Activated gamma-delta T cell (primary cell): ENCODE results near the gene HCN1.
"Not testable (repeated sequence)": the region's sequence is repeated elsewhere in the genome, so short reads cannot be mapped to it uniquely, and the experiment has no call there.

Experiments used
- DNase-seq: peaks from one replicate; lab custom pipeline; 2025; lab: John Stamatoyannopoulos, UW

Gene HCN1

DNA sequence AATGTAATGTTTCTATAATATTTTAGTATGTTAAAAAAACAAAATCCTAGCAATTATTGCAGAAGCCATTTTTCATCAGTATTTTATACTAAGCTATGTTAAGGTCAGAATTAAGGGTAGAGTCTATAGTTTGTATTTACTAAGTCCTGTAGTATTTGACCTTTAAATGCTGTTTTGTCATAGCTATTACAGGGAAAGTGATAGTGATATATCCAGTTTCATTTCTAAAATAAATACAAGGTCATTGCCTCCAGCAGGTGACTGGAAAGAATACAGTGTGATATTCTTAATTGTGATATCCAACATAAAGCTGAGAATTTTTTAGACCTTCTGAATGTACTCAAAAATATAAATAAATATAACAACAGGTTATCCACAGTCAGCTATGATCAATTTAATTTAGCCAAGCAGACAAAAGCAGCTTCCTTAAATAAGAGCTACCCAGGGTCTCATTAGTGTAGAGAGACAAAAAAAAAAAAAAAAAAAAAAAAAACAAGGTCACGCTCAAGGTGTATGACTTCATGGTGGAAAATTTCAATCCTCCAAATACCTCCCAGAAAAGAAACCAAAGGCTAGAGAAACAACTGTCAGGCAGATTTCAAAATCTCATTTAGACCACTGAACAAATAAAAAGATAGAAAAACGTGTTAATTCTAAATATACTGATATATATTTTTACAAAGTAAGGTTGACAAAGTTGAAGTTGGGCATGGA, 278.7 kb downstream of the HCN1 start:
- no peak for DNase-seq

DNA sequence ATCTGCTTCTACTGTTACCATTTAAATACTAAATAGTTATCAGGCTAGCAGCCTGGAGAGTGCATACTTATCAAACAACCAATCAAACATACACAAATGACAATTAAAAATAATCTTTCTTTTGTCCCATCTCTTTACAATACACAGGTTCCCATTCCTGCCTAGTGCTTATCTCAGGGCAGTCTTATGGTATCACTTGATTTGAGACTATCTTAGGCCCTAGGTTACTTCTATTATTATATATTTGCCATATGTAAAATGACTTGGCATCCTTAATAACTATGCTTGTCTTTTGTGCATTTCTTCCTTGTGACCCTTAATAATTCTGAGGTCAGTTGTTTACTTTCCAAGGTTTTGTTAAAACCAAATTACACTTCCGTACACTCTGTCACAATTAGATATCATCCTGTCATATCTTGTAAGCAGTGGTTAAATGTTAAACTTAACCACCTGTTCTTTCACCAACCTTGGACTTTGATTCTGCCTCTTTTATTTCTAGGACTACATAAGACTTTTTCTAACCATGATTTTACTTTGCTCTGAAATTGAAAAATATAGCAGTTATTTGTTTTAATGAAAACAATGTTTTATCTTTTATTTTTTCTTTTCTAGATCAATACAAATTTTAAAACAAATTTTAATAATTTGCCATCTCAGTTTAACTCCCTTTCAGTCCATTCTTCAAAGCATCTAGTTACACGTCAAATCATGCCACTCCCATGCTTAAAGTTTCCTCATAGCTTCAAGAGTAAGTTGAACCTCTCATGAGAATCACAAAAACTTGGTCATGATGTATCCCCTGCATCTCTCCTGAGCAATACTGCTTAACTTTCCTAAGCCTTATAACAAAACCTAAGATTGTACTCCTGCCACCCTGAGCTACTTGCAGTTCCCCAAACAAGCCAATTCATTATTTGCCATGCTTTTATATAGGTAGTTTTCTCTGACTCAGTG, 281.3 kb downstream of the HCN1 start:
- DNase-seq: no peak

DNA sequence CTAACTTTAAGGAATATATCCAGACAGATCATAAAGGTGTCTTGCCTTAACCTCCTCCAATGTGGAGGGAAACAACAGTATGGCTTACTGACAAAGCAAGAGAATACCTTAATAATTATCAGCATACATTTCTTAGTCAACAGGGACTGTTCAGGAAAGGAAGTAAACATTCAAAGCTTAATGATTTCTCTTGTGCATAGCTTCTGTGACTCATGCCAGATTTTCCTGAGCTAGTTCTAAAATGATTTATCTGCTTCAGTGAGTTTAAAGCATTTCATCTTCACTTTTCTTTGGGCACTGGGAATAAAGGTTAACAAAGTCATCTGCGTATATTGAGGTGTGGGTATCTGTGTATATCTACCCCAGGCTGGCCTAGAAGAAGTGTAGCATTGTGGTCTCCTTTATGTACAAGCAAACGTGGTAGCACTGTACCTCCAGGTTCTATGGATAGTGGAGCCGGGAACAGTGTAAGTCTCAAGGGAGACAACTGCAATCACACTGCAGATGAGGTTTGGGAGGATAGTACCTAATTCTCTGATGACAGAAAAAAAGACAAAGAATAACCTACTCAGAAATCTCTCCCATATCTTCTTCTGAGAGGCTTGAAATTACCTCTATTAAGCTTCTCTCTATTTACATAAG, 284.1 kb downstream of the HCN1 start:
- DNase-seq: no peak

DNA sequence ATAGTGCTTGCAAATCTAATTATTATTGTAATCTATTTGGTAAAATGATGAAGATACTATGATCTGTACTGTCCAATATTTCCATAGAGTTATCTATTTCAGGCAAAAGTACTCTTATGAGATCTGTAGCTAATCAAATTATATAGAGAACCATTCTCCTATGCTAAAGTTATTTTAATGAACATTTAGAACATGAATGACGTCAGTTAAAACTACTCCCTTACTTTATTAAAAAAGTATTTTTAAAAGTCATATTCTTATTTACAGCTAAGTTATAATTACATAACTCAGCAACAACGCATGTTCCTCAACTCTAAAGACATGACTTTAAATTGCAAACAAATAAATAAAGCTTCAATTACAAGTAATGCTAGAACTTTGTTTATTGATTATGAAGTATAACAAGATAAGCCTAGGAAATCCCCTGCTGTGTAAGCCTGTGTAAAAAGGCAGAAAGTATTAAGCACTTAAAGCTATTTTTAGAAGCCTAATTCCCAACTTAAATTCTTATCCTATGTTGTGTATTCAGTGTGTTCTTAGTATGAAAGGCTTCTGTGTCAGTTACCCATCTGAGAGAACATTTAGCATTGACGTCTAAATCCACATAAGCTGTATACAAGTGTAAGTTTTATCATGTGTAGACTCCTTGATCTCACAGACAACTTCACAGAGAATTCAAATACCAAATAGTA, 285.7 kb downstream of the HCN1 start:
- DNase-seq: no peak

DNA sequence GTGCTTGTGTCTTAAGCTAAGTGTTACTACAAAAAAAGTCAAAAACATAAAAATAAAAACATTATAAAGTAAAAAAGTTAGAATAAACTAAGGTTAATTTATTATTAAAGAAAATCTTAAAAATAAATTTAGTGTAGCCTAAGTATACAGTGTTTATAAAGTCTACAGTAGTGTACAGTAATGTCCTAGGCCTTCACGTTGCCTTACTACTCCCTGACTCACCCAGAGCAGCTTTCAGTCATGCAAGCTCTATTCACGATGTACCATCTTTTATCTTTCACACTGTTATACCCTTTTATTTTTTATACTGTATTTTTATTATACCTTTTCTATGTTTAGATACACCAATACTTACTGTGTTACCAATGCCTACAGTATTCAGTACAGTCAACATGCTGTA, 288.1 kb downstream of the HCN1 start:
- no peak for DNase-seq

DNA sequence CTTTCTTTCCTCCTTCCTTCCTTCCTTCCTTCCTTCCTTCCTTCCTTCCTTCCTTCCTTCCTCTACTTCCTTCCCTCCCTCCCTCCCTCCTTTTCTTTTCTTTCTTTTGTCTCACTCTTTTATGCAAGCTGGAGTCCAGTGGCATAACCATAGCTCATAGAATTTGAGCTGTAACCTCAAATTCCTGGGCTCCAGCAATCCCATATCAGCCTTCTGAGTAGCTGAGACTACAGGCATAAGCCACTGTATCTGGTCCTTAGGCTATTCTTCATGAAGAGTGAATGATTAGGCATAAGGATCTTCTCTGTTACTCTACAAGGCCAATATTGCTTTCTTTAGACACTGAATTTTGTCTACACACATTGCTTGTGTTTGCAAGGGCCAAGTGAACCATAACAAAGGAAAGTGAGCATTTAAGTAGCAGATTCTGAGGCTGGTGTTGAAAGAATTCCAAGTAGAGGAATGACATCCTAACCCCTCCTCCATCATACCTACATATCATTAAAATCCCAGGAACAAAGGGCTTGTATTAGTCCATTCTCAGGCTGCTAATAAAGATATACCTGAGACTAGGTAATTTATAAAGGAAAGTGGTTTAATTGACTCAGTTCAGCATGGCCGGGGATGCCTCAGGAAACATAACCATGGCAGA, 293.2 kb downstream of the HCN1 start:
- DNase-seq: no peak

DNA sequence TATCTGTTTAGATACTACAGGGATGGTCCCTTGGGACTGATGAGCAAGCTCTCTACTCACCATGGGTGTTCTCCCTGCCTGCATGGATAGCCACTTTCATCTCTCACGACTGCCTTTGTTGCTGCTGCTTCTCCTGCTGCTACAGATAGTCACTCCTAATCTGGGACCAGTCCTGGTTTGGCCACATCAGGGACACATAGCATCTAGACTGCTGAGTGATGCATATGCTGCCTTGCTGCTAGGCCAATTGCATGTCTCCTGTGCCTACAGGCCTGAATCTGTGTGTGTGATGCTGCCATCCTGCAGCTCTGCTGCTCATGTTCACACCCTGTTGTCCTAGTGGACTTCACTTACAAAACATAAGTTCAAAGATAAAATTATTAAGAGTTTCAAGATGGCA, 297.1 kb downstream of the HCN1 start:
- DNase-seq: no peak

DNA sequence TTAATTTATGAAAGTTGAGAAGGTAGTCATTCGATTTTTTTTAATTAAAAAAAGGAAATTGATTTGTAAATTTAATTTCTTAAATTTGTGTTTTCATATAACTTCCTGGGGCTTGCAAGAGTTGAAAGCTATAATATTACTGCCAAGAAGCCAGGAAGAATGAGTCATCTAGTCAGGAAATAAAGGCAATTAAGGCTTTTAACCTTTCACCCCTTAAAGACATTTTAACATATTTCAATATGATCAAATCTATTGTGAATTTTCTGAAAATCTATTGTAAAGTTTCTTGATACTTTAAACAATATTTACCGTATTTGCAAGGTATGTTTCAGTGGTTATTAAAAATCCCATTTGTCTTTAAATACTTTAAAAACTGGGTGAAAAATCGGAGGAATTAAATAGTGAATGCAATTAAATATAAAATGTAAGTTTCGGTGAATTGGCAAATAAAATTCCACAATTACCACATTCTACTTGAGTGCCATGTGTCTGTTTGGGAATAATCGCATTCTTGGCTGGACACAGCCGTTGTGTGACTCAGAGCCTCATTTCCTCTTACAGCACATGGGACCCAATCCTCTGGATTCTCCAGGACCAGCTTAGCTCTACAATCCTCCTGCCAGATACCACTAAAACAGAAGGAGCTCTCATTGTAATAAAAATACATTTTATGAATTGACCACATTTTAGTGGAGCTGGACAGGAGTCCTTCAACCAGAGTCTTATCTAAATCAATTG, 310.7 kb downstream of the HCN1 start:
- no peak for DNase-seq

DNA sequence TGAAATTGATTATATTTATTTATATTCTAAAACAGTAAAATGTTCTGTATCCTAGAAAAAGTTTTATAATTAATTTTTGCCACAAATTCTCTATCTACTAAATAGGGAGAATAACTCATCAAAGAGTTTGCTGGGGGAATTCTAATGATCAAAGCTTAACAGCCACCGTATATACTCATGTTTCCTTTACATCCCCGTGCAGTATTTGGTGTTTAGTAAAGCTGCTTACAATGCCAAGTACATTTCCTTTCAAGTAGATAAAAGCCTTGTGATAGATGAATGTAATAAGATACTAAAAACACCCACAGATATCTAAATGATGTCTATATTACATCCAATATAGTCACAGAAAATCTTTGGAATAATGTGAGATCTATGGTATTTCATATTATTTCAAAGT, 312.2 kb downstream of the HCN1 start:
- no peak for DNase-seq

DNA sequence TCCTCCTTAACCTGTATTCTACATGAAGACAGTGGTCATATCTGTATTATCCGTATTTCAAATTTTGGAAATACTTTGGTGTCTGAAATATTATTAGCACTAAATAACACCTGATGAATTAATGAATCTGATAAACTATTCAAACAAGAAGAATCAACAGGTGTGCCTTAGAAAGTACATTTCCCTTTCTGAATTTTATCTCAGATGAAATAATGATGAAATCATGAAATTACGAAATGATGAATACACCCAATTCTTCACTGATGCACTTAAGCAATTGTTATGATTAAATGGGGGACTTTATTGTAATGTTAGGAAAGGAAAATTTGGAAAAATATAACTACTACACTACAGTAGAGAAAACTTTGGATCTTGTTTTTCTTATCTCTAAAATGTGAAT, 313.6 kb downstream of the HCN1 start:
- no peak for DNase-seq

DNA sequence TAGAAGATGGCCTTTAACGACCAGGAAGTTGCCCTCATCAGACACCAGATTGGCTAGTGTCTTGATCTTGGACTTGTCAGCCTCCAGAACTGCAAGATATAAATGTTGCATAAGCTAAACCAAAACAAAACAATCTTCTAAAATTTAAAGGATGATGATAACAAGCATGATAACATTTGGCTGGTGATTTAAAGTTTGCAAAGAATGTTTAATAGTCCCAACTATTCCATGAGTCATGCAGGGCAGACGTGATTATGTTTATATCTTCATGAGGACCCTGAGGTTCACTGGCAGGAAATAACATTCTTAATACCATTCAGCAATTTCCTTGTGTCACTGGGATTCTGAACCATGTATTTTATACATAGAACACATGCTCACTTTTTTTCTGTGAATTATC, 319.8 kb downstream of the HCN1 start:
- DNase-seq: no peak

DNA sequence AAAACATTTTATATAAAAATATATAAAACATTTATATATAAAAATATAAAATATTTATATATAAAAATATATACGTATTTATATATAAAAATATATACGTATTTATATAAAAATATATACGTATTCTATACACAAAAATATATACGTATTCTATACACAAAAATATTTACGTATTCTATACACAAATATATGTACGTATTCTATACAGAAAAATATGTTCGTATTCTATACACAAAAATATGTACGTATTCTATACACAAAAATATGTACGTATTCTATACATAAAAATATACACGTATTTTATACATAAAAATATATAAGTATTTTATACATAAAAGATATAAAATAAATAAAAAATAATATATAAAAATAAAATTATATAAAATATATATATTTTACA, 323.6 kb downstream of the HCN1 start:
- no peak for DNase-seq

DNA sequence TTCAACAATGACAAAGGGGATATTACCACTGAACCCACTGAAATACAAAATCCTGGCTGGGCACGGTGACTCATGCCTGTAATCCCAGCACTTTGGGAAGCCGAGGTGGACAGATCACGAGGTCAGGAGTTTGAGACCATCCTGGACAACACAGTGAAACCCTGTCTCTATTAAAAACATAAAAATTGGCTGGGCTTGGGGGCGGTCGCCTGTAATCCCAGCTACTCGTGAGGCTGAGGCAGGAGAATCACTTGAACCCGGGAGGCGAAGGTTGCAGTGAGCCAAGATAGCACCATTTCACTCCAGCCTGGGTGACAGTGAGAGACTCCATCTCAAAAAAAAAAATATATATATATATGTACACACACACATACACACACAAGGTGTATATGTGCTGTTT, 324.8 kb downstream of the HCN1 start:
- DNase-seq: not testable (repeated sequence)

DNA sequence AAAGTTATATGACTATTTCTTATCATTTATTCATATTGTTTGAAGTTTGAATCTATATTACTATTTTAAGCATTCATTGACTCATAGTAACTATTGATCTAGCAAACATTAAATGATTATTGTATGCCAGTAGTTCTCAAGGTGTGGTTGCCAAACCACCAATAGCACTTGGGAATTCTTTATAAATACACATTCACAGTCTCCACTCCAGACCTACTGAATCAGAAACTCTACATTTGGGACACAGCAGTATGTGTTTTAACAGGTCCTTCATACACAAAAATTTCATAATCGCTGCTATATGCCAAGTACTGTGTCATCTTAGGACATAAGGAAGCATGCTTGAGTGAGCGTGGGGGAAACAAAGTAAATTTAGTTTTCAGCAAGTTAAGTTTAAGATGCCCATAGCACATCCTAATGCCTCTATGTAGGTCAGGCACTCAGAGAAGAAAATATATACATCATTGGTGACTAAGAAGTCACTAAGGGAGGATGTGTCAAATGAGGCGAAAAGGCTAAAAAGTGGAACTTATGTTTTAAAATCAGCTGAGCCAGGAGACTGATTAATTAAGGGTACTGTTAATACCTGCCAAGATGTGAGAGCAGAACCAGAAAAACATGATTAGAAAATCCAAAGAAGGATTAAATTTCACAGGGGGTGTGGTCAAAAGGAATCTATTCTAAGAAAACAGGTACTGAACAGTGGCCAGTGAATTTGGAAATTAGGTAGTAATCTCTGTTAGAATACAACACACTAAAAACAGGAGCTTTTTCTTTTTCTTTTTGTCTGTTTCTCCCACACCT, 340.8 kb downstream of the HCN1 start:
- no peak for DNase-seq

DNA sequence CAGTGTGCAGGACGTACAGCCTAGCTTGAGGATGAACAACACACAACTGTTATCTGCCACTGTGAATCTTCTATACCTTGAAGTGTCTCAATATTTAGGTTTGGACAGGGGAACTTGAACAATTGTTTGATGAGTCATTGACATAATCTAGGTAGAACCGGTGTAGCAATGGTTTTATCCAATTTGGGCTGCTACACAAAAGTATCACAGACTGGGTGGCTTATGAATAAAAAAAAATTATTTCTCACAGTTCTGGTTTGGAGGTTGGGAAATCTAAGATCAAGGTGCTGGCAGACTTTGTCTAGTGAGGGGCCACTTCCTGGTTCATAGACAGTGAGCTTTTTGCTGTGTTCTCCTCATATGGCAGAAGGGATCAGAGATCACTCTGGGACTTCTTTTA, 359.7 kb downstream of the HCN1 start:
- DNase-seq: no peak

DNA sequence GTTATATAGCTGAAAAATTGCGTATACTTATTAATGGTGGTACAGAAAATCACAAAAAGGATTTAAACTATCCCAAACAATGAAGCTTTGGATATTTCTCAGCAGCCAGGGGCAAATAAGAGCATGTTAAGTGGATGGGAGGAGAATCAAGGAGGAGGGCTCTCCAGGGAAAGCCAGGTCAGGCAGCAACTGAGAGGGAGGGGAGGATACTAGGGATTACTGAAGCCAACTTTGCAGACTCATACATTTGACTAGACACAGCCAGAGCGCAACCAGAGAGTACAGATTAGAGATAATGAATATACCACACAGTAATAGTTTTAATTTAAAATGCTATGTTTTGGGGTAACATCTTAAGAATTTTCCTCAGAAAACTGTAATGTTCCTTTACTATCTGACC, 360.2 kb downstream of the HCN1 start:
- DNase-seq: no peak

DNA sequence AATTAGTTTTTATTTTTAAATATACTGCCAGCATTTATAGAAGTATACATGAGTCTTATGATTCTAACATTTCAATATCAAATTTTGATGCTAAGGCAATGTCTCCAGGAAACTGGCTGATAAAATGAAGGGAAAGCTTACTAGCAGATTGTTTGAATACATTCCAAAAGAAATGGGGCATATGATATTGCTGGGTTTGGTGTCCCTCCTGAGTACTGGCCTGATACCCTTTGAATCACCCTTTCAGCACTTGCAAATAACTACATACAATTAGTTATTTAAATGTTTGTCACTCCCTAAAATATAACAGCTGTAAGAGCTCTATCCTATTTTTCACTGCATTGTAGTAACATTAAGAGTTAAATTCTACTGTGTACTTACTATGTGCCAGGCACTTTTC, 360.8 kb downstream of the HCN1 start:
- no peak for DNase-seq

DNA sequence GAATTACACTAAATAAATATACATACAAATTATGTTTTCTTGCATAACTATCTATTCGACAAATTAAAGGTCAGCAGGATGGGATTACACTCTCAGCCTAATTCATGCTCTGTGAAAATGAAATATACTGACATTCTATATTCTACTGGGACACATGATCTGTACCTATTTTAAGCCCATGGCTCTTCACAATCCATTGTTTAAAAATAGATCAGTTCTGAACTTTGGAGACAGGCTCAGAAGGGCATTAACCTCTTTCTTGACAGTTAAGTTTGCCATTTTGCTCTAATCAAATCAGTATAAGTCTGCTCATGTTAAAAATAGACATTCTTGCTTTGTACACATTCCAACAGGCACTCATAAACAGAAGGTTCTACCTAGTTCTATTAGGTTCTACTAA, 361.2 kb downstream of the HCN1 start:
- DNase-seq: no peak

DNA sequence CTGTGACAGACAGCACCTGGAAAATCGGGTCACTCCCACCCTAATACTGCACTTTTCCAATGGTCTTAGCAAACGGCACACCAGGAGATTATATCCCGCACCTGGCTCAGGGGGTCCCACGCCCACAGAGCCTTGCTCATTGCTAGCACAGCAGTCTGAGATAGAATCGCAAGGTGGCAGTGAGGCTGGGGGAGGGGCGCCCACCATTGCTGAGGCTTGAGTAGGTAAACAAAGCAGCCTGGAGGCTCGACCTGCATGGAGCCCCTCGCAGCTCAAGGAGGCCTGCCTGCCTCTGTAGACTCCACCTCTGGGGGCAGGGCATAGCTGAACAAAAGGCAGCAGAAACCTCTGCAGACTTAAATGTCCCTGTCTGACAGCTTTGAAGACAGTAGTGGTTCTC, 383.6 kb downstream of the HCN1 start:
- DNase-seq: not testable (repeated sequence)

DNA sequence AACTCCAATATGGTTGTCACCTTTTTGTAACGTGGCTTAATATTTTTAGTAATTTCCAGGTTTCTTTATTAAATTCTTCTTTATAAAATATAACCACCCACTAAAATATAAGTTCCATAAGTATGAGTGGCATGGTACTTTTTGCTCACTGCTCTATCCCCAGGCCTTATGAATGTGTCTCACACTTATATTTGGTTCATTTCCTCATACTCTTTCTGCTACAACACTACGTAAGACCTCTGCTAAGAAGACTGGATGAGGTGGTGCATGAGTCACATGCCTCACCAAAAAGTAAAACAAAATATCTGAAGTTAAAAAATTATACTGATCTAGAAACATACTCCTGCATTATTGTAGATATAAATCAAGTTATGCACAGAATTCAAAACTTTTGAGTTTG, 400.9 kb downstream of the HCN1 start:
- no peak for DNase-seq
